Omental fat pad (tissue), 4 donors: Measurements from ENCODE around the gene ABCA4. TPM values are rescaled to one million over a fixed set of nuclear protein-coding genes. Genes with fewer than 3 reads are reported as not detected.
"Not testable (repeated sequence)": the region's sequence is repeated elsewhere in the genome, so short reads cannot be mapped to it uniquely, and the experiment has no call there.

Experiments
- ATAC-seq: fragments of 150-250 bp; one replicate; pipeline ENCODE4 v1.9.1; 2016; ENCODE audit warnings: mild to moderate bottlenecking, moderate library complexity; ENCODE audit not compliant: low FRiP score
- DNase-seq: peaks from one replicate; pipeline ENCODE4 v3.0.0-alpha.2; 2019; ENCODE audit warnings: low spot score
- CTCF ChIP-seq, 3 donors: fragments of 450-650 bp; IDR thresholded peaks; one replicate each; pipeline ENCODE4 v1.5.1; 2016 to 2017; ENCODE audit warnings: antibody characterized with exemption in 3 of 3, mild to moderate bottlenecking in 3 of 3, moderate library complexity in 2 of 3
- total RNA-seq, 4 donors: library from RNA; depleted of rRNA; stranded (reverse); fragments of >200 nt; gene quantifications; one replicate each; pipeline ENCODE4 v1.1.0, GENCODE V29; 2016

The ABCA4 gene
- under 1 TPM in 3 of 4 donors, not detected in 1; 0.37 to 0.79 (median 0.38) TPM for total RNA-seq

- TF ChIP-seq CTCF (IDR thresholded peaks at IDR 0.05): no peak
- no peak for ATAC-seq
- DNase-seq: no peak
These were observed at the start of gene ABCA4 for GRCh38 chr1:94120991-94121390. TSS of gene ABCA4 (minus strand) at chr1:94121148. CDS start at chr1:94121045, 103 bp downstream.

GRCh38 chr1:94169126-94169525 lies 48.2 kb upstream of the ABCA4 start:
- ATAC-seq (no peak), DNase-seq (no peak)
- no peak for TF ChIP-seq CTCF (IDR thresholded peaks at IDR 0.05)

GRCh38 chr1:94165843-94166242 lies 44.9 kb upstream of the ABCA4 start:
- no peak for ATAC-seq
- no peak for TF ChIP-seq CTCF (IDR thresholded peaks at IDR 0.05)

GRCh38 chr1:94164885-94165284 lies 43.9 kb upstream of the ABCA4 start:
- ATAC-seq: not testable (repeated sequence)

More at GRCh38 chr1:94165843-94166242, 44.9 kb upstream of the ABCA4 start:
- no peak for DNase-seq

GRCh38 chr1:94164121-94164520 lies 43.2 kb upstream of the ABCA4 start:
- ATAC-seq, DNase-seq: not testable (repeated sequence)

More at GRCh38 chr1:94164885-94165284, 43.9 kb upstream of the ABCA4 start:
- not testable (repeated sequence) for DNase-seq

GRCh38 chr1:94163249-94163648 lies 42.3 kb upstream of the ABCA4 start:
- ATAC-seq: not testable (repeated sequence)

GRCh38 chr1:94160811-94161210 lies 39.9 kb upstream of the ABCA4 start:
- no peak for TF ChIP-seq CTCF (IDR thresholded peaks at IDR 0.05)
- no peak for ATAC-seq

More at GRCh38 chr1:94163249-94163648, 42.3 kb upstream of the ABCA4 start:
- DNase-seq: not testable (repeated sequence)

GRCh38 chr1:94156096-94156625 lies 35.2 kb upstream of the ABCA4 start:
- no peak for TF ChIP-seq CTCF (IDR thresholded peaks at IDR 0.05)
- DNase-seq (no peak), ATAC-seq (no peak)

More at GRCh38 chr1:94160811-94161210, 39.9 kb upstream of the ABCA4 start:
- DNase-seq: no peak

GRCh38 chr1:94154989-94155388 lies 34.0 kb upstream of the ABCA4 start:
- no peak for DNase-seq

More at GRCh38 chr1:94154989-94155388, 34.0 kb upstream of the ABCA4 start:
- no peak for TF ChIP-seq CTCF (IDR thresholded peaks at IDR 0.05)
- ATAC-seq: no peak
